Gastroesophageal sphincter (tissue), 4 donors: ENCODE measurements around the gene BCO2. TPM values are rescaled to one million over a fixed set of nuclear protein-coding genes. Genes with fewer than 3 reads are reported as not detected.
A peak's percentile ranks its signal among the peaks of the same experiment; 100 is the strongest.

Experiments used
- ATAC-seq: fragments of 150-250 bp; one replicate; pipeline ENCODE4 v1.9.1; 2016; ENCODE audit warnings: mild to moderate bottlenecking, moderate library complexity
- H3K27ac ChIP-seq, 4 donors: fragments of 200-600 bp; sonication (generic) in 3 of 4; 1 replicate in 3 of 4; 2 replicates in 1 of 4; pipeline ENCODE4 v1.5.1; 2016 to 2019
- H3K27me3 ChIP-seq: fragments of 200-600 bp; sonication (generic); one replicate; pipeline ENCODE4 v1.5.1; 2019
- H3K36me3 ChIP-seq, 2 donors: fragments of 200-600 bp; sonication (generic); one replicate each; pipeline ENCODE4 v1.5.1; 2019; ENCODE audit warnings: control low read depth in 1 of 2
- H3K4me1 ChIP-seq, 3 donors: fragments of 200-600 bp; sonication (generic); 1 replicate in 2 of 3; 2 replicates in 1 of 3; pipeline ENCODE4 v1.5.1; 2016 to 2019; ENCODE audit warnings: control low read depth in 2 of 3
- H3K4me3 ChIP-seq, 2 donors: fragments of 200-600 bp; sonication (generic); one replicate each; pipeline ENCODE4 v1.5.1; 2019; ENCODE audit warnings: mild to moderate bottlenecking in 1 of 2, moderate library complexity in 1 of 2
- H3K9me3 ChIP-seq, 3 donors: fragments of 200-600 bp; sonication (generic); one replicate each; pipeline ENCODE4 v1.5.1; 2017 to 2019; ENCODE audit warnings: control low read depth in 2 of 3
- CTCF ChIP-seq, 4 experiments: fragments of 200-600 bp in 2 of 4; fragments of 450-650 bp in 2 of 4; sonication (generic) in 1 of 4; IDR thresholded peaks; one replicate each; pipeline ENCODE4 v1.5.1; 2017 to 2019; ENCODE audit warnings: antibody characterized with exemption in 4 of 4, mild to moderate bottlenecking in 2 of 4, moderate library complexity in 2 of 4
- EP300 ChIP-seq: sonication (generic); formaldehyde crosslinking; IDR thresholded peaks from one replicate; pipeline ENCODE4 v1.6.1; 2017; ENCODE audit warnings: antibody characterized with exemption, mild to moderate bottlenecking
- POLR2A ChIP-seq, 2 donors: fragments of 450-650 bp; IDR thresholded peaks; one replicate each; pipeline ENCODE4 v1.6.1; 2017; ENCODE audit warnings: antibody characterized with exemption in 2 of 2, mild to moderate bottlenecking in 2 of 2, moderate library complexity in 1 of 2
- POLR2AphosphoS5 ChIP-seq: sonication (generic); formaldehyde crosslinking; IDR thresholded peaks from one replicate; pipeline ENCODE4 v1.6.1; 2017; ENCODE audit warnings: antibody characterized with exemption
- WGBS, 2 donors: methylation state at CpG; one replicate each; pipeline ENCODE4 v1.1.5; 2018; ENCODE audit warnings: low coverage in 1 of 2; 5-methylcytosine and 5-hydroxymethylcytosine counted together
- total RNA-seq, 4 donors: library from RNA; depleted of rRNA; stranded (reverse); fragments of >200 nt; gene quantifications; one replicate each; pipeline ENCODE4 v1.1.0, GENCODE V29; 2016

The BCO2 gene
- total RNA-seq, 4 donors from 2014 or later, result 0.96 to 7.5 (median 6.6) TPM

GRCh38 chr11:112162761-112163546 lies 12.4 kb upstream of the BCO2 start:
- Histone ChIP-seq H3K36me3 (no peaks in the 10 kb centered on the region), H3K4me3 (peak overlapping the region in 1 of 2 donors; percentile 32), H3K27me3 (no peaks in the 10 kb centered on the region), H3K9me3 (no peaks in the 10 kb centered on the region), H3K4me1 (no peaks in the 10 kb centered on the region), H3K27ac (peak overlapping the region in 1 of 4 donors; percentile 49)
- no peak for ATAC-seq
- no peak for TF ChIP-seq POLR2A (IDR thresholded peaks at IDR 0.05)
- no peak for TF ChIP-seq CTCF (IDR thresholded peaks at IDR 0.05)
- no peak for TF ChIP-seq POLR2AphosphoS5
- TF ChIP-seq EP300, result no peak
- WGBS, 2 donors, result 80 to 87% methylated on average over 6 of the region's 6 CpGs

- peak; percentile 23 for ATAC-seq
- no peaks in the 10 kb centered on the region for H3K27me3 ChIP-seq
- no peaks in the 10 kb centered on the region for H3K4me1 ChIP-seq
- H3K9me3 ChIP-seq, result no peaks in the 10 kb centered on the region
- peak within 1 kb of the TSS; percentile 19 to 32 for H3K4me3 ChIP-seq
- no peaks in the 10 kb centered on the region for H3K36me3 ChIP-seq
- 53 to 87% methylated on average over 3 to 12 of the region's 12 CpGs for WGBS, 2 donors
- H3K27ac ChIP-seq, result peak within 1 kb of the TSS in 1 of 4 donors; percentile 49
- TF ChIP-seq EP300 (no peak), POLR2A (IDR thresholded peaks at IDR 0.05) (peak in 1 of 2 donors; percentile 23)
These were observed 11.2 kb upstream of the BCO2 start, which contains the start of gene IL18 for GRCh38 chr11:112163875-112164685. TSS of gene IL18 (minus strand) at chr11:112164094. CDS start at chr11:112155053, 9,041 bp downstream.

GRCh38 chr11:112165049-112165448 lies 10.3 kb upstream of the BCO2 start:
- no peak for ATAC-seq

GRCh38 chr11:112166562-112166961 lies 8.8 kb upstream of the BCO2 start:
- no peaks in the 10 kb centered on the region for H3K27me3 ChIP-seq
- no peaks in the 10 kb centered on the region for H3K36me3 ChIP-seq
- H3K9me3 ChIP-seq, result no peaks in the 10 kb centered on the region
- H3K27ac ChIP-seq, result no peak overlapping the region
- no peak for TF ChIP-seq CTCF (IDR thresholded peaks at IDR 0.05)
- TF ChIP-seq POLR2AphosphoS5, result no peak
- no peak for TF ChIP-seq POLR2A (IDR thresholded peaks at IDR 0.05)
- no peak for TF ChIP-seq EP300
- H3K4me3 ChIP-seq, result no peak overlapping the region
- peak; percentile 67 for ATAC-seq
- no peaks in the 10 kb centered on the region for H3K4me1 ChIP-seq
- 72 to 82% methylated on average over 4 to 6 of the region's 8 CpGs for WGBS, 2 donors

More at GRCh38 chr11:112165049-112165448, 10.3 kb upstream of the BCO2 start:
- Histone ChIP-seq H3K36me3 (no peaks in the 10 kb centered on the region), H3K4me3 (no peak overlapping the region), H3K9me3 (no peaks in the 10 kb centered on the region), H3K4me1 (no peaks in the 10 kb centered on the region), H3K27ac (no peak overlapping the region), H3K27me3 (no peaks in the 10 kb centered on the region)
- 62 to 69% methylated on average over 3 of the region's 3 CpGs for WGBS, 2 donors
- TF ChIP-seq POLR2A (IDR thresholded peaks at IDR 0.05), result no peak
- TF ChIP-seq EP300, result no peak
- no peak for TF ChIP-seq CTCF (IDR thresholded peaks at IDR 0.05)
- no peak for TF ChIP-seq POLR2AphosphoS5

- Histone ChIP-seq H3K4me3 (no peak within 1 kb of the TSS), H3K36me3 (no peaks in the 10 kb centered on the region), H3K27ac (peak within 1 kb of the TSS in 1 of 4 donors; percentile 13), H3K9me3 (no peaks in the 10 kb centered on the region), H3K4me1 (no peaks in the 10 kb centered on the region), H3K27me3 (no peaks in the 10 kb centered on the region)
- ATAC-seq, result no peak
- TF ChIP-seq EP300 (no peak), CTCF (IDR thresholded peaks at IDR 0.05) (no peak), POLR2A (IDR thresholded peaks at IDR 0.05) (no peak), POLR2AphosphoS5 (no peak)
- WGBS, 2 donors, result 85 to 88% methylated on average over 8 to 22 of the region's 25 CpGs
These were observed 8.2 kb upstream of the BCO2 start, which contains the start of gene TEX12 for GRCh38 chr11:112167145-112167544. TSS of gene TEX12 (plus strand) at chr11:112167372. CDS start at chr11:112169269, 1,897 bp downstream.
